ES-I3 (cell line): ENCODE data around the gene IGF2BP2.

Source experiments
- H3K36me3 ChIP-seq: 2 replicates; pipeline ENCODE4 v1.6.1; 2013; ENCODE audit warnings: mild to moderate bottlenecking, low read length, control low read depth, moderate library complexity; ENCODE audit not compliant: insufficient read depth
- H3K4me1 ChIP-seq: 2 replicates; pipeline ENCODE4 v1.6.1; 2013; ENCODE audit warnings: mild to moderate bottlenecking, control low read depth, low read length; ENCODE audit not compliant: insufficient read depth
- H3K9ac ChIP-seq: 2 replicates; pipeline ENCODE4 v1.6.1; 2013; ENCODE audit warnings: low read depth, mild to moderate bottlenecking, low read length, moderate library complexity
- H3K9me3 ChIP-seq: 2 replicates; pipeline ENCODE4 v1.6.1; 2013; ENCODE audit warnings: mild to moderate bottlenecking, low read length, moderate library complexity; ENCODE audit not compliant: control insufficient read depth, insufficient read depth

Gene IGF2BP2

GRCh38 chr3:185629554-185630181 is 195.2 kb downstream of the IGF2BP2 start:
- Histone ChIP-seq H3K4me1 (no peaks in the 10 kb centered on the region), H3K36me3 (peaks cover 25% of the 10 kb centered on the region), H3K9ac (no peak overlapping the region), H3K9me3 (0 out of 2 replicates have a peak, but pooled peaks cover 3% of the 10 kb centered on the region)

- peaks cover 37% of the 10 kb centered on the region for H3K36me3 ChIP-seq
- no peaks in the 10 kb centered on the region for H3K4me1 ChIP-seq
- H3K9ac ChIP-seq, result no peak overlapping the region
- H3K9me3 ChIP-seq, result no peaks in the 10 kb centered on the region
Measured at GRCh38 chr3:185625784-185626183, 199.1 kb downstream of the IGF2BP2 start.

- no peak overlapping the region for H3K9ac ChIP-seq
- H3K9me3 ChIP-seq, result no peaks in the 10 kb centered on the region
- peaks cover 29% of the 10 kb centered on the region for H3K36me3 ChIP-seq
- H3K4me1 ChIP-seq, result no peaks in the 10 kb centered on the region
Measured at GRCh38 chr3:185623939-185624665, 200.7 kb downstream of the IGF2BP2 start.

GRCh38 chr3:185613016-185613415 is 211.8 kb downstream of the IGF2BP2 start:
- no peaks in the 10 kb centered on the region for H3K9me3 ChIP-seq
- peaks cover 29% of the 10 kb centered on the region for H3K36me3 ChIP-seq
- no peak overlapping the region for H3K9ac ChIP-seq
- H3K4me1 ChIP-seq, result no peaks in the 10 kb centered on the region

- peaks cover 37% of the 10 kb centered on the region for H3K36me3 ChIP-seq
- H3K9ac ChIP-seq, result no peak overlapping the region
- H3K4me1 ChIP-seq, result no peaks in the 10 kb centered on the region
- no peaks in the 10 kb centered on the region for H3K9me3 ChIP-seq
Measured at GRCh38 chr3:185606196-185606595, 218.6 kb downstream of the IGF2BP2 start.

GRCh38 chr3:185605566-185605965 is 219.3 kb downstream of the IGF2BP2 start:
- no peak overlapping the region for H3K9ac ChIP-seq
- H3K4me1 ChIP-seq, result no peaks in the 10 kb centered on the region
- peaks cover 36% of the 10 kb centered on the region for H3K36me3 ChIP-seq
- no peaks in the 10 kb centered on the region for H3K9me3 ChIP-seq

GRCh38 chr3:185595526-185595925 is 229.3 kb downstream of the IGF2BP2 start:
- Histone ChIP-seq H3K9ac (no peak overlapping the region), H3K36me3 (peaks cover 4% of the 10 kb centered on the region; the same call in 1 of the 2 replicates)

GRCh38 chr3:185594073-185594472 is 230.8 kb downstream of the IGF2BP2 start:
- no peaks in the 10 kb centered on the region for H3K9me3 ChIP-seq
- no peaks in the 10 kb centered on the region for H3K4me1 ChIP-seq
- H3K36me3 ChIP-seq, result peaks cover 4% of the 10 kb centered on the region; the same call in 1 of the 2 replicates
- no peak overlapping the region for H3K9ac ChIP-seq

More at GRCh38 chr3:185595526-185595925, 229.3 kb downstream of the IGF2BP2 start:
- Histone ChIP-seq H3K4me1 (no peaks in the 10 kb centered on the region), H3K9me3 (no peaks in the 10 kb centered on the region)
